Measurements from ENCODE around the gene ABCC3. TPM values are rescaled to one million over a fixed set of nuclear protein-coding genes. Genes with fewer than 3 reads are reported as not detected.

The ABCC3 gene
- total and polyA plus RNA-seq, 2 of the 8 experiments (the other 6 are each of a cell fraction or from before 2014, with no cell fraction given), result 0.35 to 0.37 TPM

DNA sequence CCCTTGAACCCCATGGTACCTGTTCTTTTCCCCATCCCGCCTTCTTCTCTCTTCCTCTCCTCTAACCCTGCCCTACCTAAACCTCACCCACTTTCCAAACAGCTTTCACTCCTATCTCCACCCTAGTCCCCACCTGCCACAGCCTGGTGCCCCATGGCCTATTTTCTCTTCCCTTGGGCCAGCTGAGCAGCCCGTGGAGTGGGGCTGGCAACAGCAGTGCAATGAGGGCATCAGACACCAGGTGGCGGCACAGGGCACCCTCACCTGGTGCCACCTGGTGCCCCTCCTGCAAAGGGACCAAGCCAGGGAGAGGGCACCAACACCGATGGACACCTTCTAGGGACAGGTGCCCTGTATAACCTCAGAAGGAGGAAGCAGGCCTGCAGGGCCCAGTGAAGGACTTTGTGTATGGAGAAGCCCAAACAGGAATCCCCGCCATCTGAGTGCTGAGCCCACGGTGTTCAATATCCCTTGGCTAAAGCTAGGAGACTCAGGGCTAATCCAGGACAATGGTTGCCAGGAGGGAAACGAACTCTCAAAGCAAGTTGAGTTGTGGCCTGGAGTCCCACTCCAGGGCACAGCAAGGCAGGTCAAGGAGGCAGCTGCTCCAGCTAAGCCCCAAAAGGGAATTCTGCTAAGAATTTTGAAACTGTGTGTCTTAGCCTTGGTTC, 4.0 kb upstream of the ABCC3 start:
- H3K9me3 ChIP-seq (ENCODE audit: insufficient read depth in 2 of 2, low read depth in 1 of 2, low read length in 1 of 2), result no peaks in the 10 kb centered on the region
- no peak overlapping the region for H3K18ac ChIP-seq (ENCODE audit: extremely low read depth, low read length)
- H3K4me3 ChIP-seq (ENCODE audit: extremely low read depth in 1 of 4, insufficient read depth in 2 of 4, low read depth in 3 of 4, low read length in 4 of 4), result no peak overlapping the region
- H3K79me1 ChIP-seq (ENCODE audit: low read depth, low read length), result no peaks in the 10 kb centered on the region
- CTCF ChIA-PET (ENCODE audit: partially characterized antibody), result interaction anchor here (0.6 to 17.1 kb wide), 39 partner anchors 6 to 319 kb away, joined by 3 to 404 read pairs (median 8); partner anchors contain the start of genes EPN3 and SPATA20
- H3K4ac ChIP-seq (replicated peaks; ENCODE audit: insufficient read length, low read depth, low read length), result no peak overlapping the region
- no peak overlapping the region for H2BK15ac ChIP-seq (ENCODE audit: low read length)
- FAIRE-seq, result no peak
- no peaks in the 10 kb centered on the region for H3K79me2 ChIP-seq (ENCODE audit: control insufficient read depth in 1 of 2, insufficient read depth in 2 of 2, low read length in 2 of 2)
- no peak overlapping the region for H3K4me2 ChIP-seq (ENCODE audit: insufficient read depth in 1 of 2, low read depth in 2 of 2, low read length in 2 of 2)
- H3K27ac ChIP-seq (ENCODE audit: low read depth, low read length), result no peak overlapping the region
- H3K36me3 ChIP-seq (ENCODE audit: control insufficient read depth in 2 of 4, insufficient read depth in 4 of 4, low read length in 3 of 4), result no peaks in the 10 kb centered on the region
- no peak overlapping the region for H3K23ac ChIP-seq (ENCODE audit: insufficient read length)
- no peak overlapping the region for H4K5ac ChIP-seq (ENCODE audit: insufficient read length, low read depth, low read length)
- no peak overlapping the region for H4K91ac ChIP-seq (replicated peaks; ENCODE audit: insufficient read length, low read length)
- no peak overlapping the region for H2BK20ac ChIP-seq (ENCODE audit: low read length)
- H3K56ac ChIP-seq (replicated peaks; ENCODE audit: insufficient read length, low read depth, low read length), result no peak overlapping the region
- POLR2A ChIA-PET (ENCODE audit: partially characterized antibody), result interaction anchor here (0.7 to 1.6 kb wide), 4 partner anchors 9 to 204 kb away, joined by 3 to 7 read pairs (median 3); no protein-coding TSS in a partner anchor
- no peak overlapping the region for H2AFZ ChIP-seq (ENCODE audit: low read length)
- H2BK12ac ChIP-seq (ENCODE audit: low read depth, low read length), result no peak overlapping the region
- WGBS, 2 experiments (ENCODE audit: extremely low coverage in 1 of 2, insufficient coverage in 1 of 2, insufficient read length in 1 of 2, insufficient replicate concordance in 2 of 2, low coverage in 1 of 2, low lambda C conversion rate in 2 of 2, missing lambda C conversion rate in 1 of 2), result 77% methylated on average over 5 of the region's 7 CpGs; no CpG with 5 or more reads in 1 of the 2 experiments
- H2BK120ac ChIP-seq (replicated peaks; ENCODE audit: low read depth, low read length), result no peak overlapping the region
- H3K9ac ChIP-seq (replicated peaks in 1 of 4; ENCODE audit: extremely low read depth in 1 of 4, low read depth in 3 of 4, low read length in 3 of 4), result no peak overlapping the region
- H3K23me2 ChIP-seq (ENCODE audit: low read depth, low read length), result peaks cover 4% of the 10 kb centered on the region; the same call in 1 of the 2 replicates
- H4K8ac ChIP-seq (ENCODE audit: extremely low read depth, insufficient read depth, low read length), result no peak overlapping the region
- H3K4me1 ChIP-seq (replicated peaks in 1 of 4; ENCODE audit: control insufficient read depth in 3 of 4, insufficient read depth in 4 of 4, low read length in 3 of 4), result peaks cover 0 to 21% (median 10%) of the 10 kb centered on the region in 4 experiments; a peak in 6 of 7 replicates
- peak in 1 of 2 experiments; percentile 92 for DNase-seq (ENCODE audit: low read depth in 1 of 2, low spot score in 2 of 2)
- H4K20me1 ChIP-seq (replicated peaks in 1 of 2; ENCODE audit: control insufficient read depth in 1 of 2, insufficient read depth in 2 of 2, low read length in 2 of 2), result no peaks in the 10 kb centered on the region
- no peak overlapping the region for H3K14ac ChIP-seq (ENCODE audit: insufficient read length)
- no peak overlapping the region for H2BK5ac ChIP-seq (ENCODE audit: low read depth, low read length)
- H3K27me3 ChIP-seq (replicated peaks in 1 of 4; ENCODE audit: control insufficient read depth in 3 of 4, extremely low read depth in 1 of 4, insufficient read depth in 3 of 4, low read length in 3 of 4), result peaks cover 20 to 32% (median 28%) of the 10 kb centered on the region in 4 experiments
- no peak overlapping the region for H2AK5ac ChIP-seq (ENCODE audit: low read depth, low read length)
- TF ChIP-seq JUND (IDR thresholded peaks at IDR 0.05; ENCODE audit: low read length) (no peak), EZH2 (IDR thresholded peaks at IDR 0.05; ENCODE audit: low read depth, low read length, severe bottlenecking) (no peak), SAP30 (IDR thresholded peaks at IDR 0.05; ENCODE audit: insufficient read depth, insufficient replicate concordance, low read length) (no peak), FOSL1 (IDR thresholded peaks at IDR 0.05; ENCODE audit: insufficient read depth, low read depth, low read length) (no peak), BRCA1 (IDR thresholded peaks at IDR 0.05; ENCODE audit: low read depth, low read length) (no peak), CHD2 (IDR thresholded peaks at IDR 0.05; ENCODE audit: low read length) (no peak), CTBP2 (IDR thresholded peaks at IDR 0.05; ENCODE audit: borderline replicate concordance, insufficient read depth, insufficient read length, low read length) (peak; percentile 88), TCF12 (IDR thresholded peaks at IDR 0.05; ENCODE audit: low read depth, low read length) (peak; percentile 57; the same call in 1 of the 2 replicates), CREB1 (IDR thresholded peaks at IDR 0.05) (no peak), HDAC2 (IDR thresholded peaks at IDR 0.05; ENCODE audit: borderline replicate concordance in 1 of 2, low read depth in 2 of 2, low read length in 2 of 2) (0 out of 4 replicates have a peak, but pooled peaks of 1 of the 2 experiments have one; percentile 8)
- TF ChIP-seq, protein P1, sequence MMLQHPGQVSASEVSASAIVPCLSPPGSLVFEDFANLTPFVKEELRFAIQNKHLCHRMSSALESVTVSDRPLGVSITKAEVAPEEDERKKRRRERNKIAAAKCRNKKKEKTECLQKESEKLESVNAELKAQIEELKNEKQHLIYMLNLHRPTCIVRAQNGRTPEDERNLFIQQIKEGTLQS (IDR thresholded peaks at IDR 0.05; ENCODE audit: insufficient read depth, low read depth, low read length), result no peak

All from H1 (cell line).